WTC11 (cell line): ENCODE results near the gene SEC16B. TPM values are rescaled to one million over a fixed set of nuclear protein-coding genes. Genes with fewer than 3 reads are reported as not detected.

ENCODE experiments used
- ATAC-seq: fragments of 200-7000 bp; cut with Tn5 transposase; 2 replicates; pipeline ENCODE4 v1.10.0; 2021; ENCODE audit warnings: mild to moderate bottlenecking, moderate library complexity
- CTCF ChIA-PET: fragments of 300-600 bp; sonication (Branson Sonifier 250); formaldehyde crosslinking; loops from one replicate; lab custom pipeline; 2021; ENCODE audit warnings: antibody characterized with exemption; lab: Charles Lee
- POLR2A ChIA-PET: fragments of 350-600 bp; sonication (Branson Sonifier 250); formaldehyde crosslinking; loops from one replicate; lab custom pipeline; 2021; ENCODE audit warnings: antibody characterized with exemption; lab: Charles Lee
- DNase-seq: peaks from one replicate; pipeline ENCODE4 v3.0.0; 2021; ENCODE audit warnings: low spot score
- H3K27ac Mint-ChIP-seq: 2 replicates; pipeline ENCODE4 v1.8.0; 2021; ENCODE audit warnings: mixed read lengths
- H3K27me3 Mint-ChIP-seq: 2 replicates; pipeline ENCODE4 v1.8.0; 2021; ENCODE audit warnings: low read depth, mild to moderate bottlenecking, moderate library complexity, mixed read lengths
- H3K36me3 Mint-ChIP-seq: 2 replicates; pipeline ENCODE4 v1.8.0; 2021; ENCODE audit warnings: mixed read lengths
- H3K4me1 Mint-ChIP-seq: 2 replicates; pipeline ENCODE4 v1.8.0; 2022; ENCODE audit warnings: mixed read lengths
- H3K4me3 Mint-ChIP-seq: 2 replicates; pipeline ENCODE4 v1.8.0; 2021; ENCODE audit warnings: mild to moderate bottlenecking, moderate library complexity, mixed read lengths
- H3K9me3 Mint-ChIP-seq: 2 replicates; pipeline ENCODE4 v1.8.0; 2021; ENCODE audit warnings: mixed read lengths
- ATF3 ChIP-seq: sonication (generic); formaldehyde crosslinking; conservative IDR thresholded peaks from 2 replicates; pipeline ENCODE4 v1.8.1; 2022; ENCODE audit warnings: mild to moderate bottlenecking, missing genetic modification reagents
- E2F4 ChIP-seq: sonication (generic); formaldehyde crosslinking; IDR thresholded peaks from 2 replicates; pipeline ENCODE4 v1.8.1; 2022; ENCODE audit warnings: low read depth, mild to moderate bottlenecking, moderate library complexity, missing genetic modification reagents, borderline replicate concordance
- E2F5 ChIP-seq: sonication (generic); formaldehyde crosslinking; IDR thresholded peaks from 2 replicates; pipeline ENCODE4 v1.8.1; 2022; ENCODE audit warnings: mild to moderate bottlenecking, moderate library complexity, missing genetic modification reagents
- EMX1 ChIP-seq: fragments of 250-450 bp; sonication (Bioruptor Pico); IDR thresholded peaks from 2 replicates; pipeline ENCODE4 v1.8.0; 2021; ENCODE audit warnings: mild to moderate bottlenecking
- FOXK1 ChIP-seq: sonication (generic); formaldehyde crosslinking; IDR thresholded peaks from 2 replicates; pipeline ENCODE4 v1.8.0; 2022; ENCODE audit warnings: mild to moderate bottlenecking, moderate library complexity, missing genetic modification reagents
- GABPB1 ChIP-seq: sonication (generic); formaldehyde crosslinking; IDR thresholded peaks from 2 replicates; pipeline ENCODE4 v1.8.1; 2023; ENCODE audit warnings: mild to moderate bottlenecking, missing genetic modification reagents
- MLX ChIP-seq: sonication (generic); formaldehyde crosslinking; IDR thresholded peaks from 2 replicates; pipeline ENCODE4 v1.8.1; 2023; ENCODE audit warnings: mild to moderate bottlenecking, missing genetic modification reagents, moderate library complexity
- NFE2L1 ChIP-seq: sonication (generic); formaldehyde crosslinking; IDR thresholded peaks from 2 replicates; pipeline ENCODE4 v1.8.1; 2023; ENCODE audit warnings: missing genetic modification reagents
- PRRX2 ChIP-seq: fragments of 250-450 bp; sonication (Bioruptor Pico); IDR thresholded peaks from 2 replicates; pipeline ENCODE4 v1.8.0; 2021; ENCODE audit warnings: mild to moderate bottlenecking
- RELA ChIP-seq: sonication (generic); formaldehyde crosslinking; IDR thresholded peaks from 2 replicates; pipeline ENCODE4 v1.8.1; 2022; ENCODE audit warnings: missing genetic modification reagents, mild to moderate bottlenecking, borderline replicate concordance
- SMAD3 ChIP-seq: sonication (generic); formaldehyde crosslinking; IDR thresholded peaks from 2 replicates; pipeline ENCODE4 v1.8.0; 2022; ENCODE audit warnings: missing genetic modification reagents, mild to moderate bottlenecking, borderline replicate concordance
- SP1 ChIP-seq: sonication (generic); formaldehyde crosslinking; conservative IDR thresholded peaks from 2 replicates; pipeline ENCODE4 v1.8.1; 2022; ENCODE audit warnings: missing genetic modification reagents
- STAT6 ChIP-seq: sonication (generic); formaldehyde crosslinking; conservative IDR thresholded peaks from 2 replicates; pipeline ENCODE4 v1.8.1; 2023; ENCODE audit warnings: mild to moderate bottlenecking, low read depth, missing genetic modification reagents, moderate library complexity
- TP53 ChIP-seq: sonication (generic); formaldehyde crosslinking; IDR thresholded peaks from 2 replicates; pipeline ENCODE4 v1.8.1; 2023; ENCODE audit warnings: mild to moderate bottlenecking, missing genetic modification reagents
- USF2 ChIP-seq: sonication (generic); formaldehyde crosslinking; IDR thresholded peaks from 2 replicates; pipeline ENCODE4 v1.8.1; 2023; ENCODE audit warnings: mild to moderate bottlenecking, missing genetic modification reagents, moderate library complexity
- ZBTB21 ChIP-seq: sonication (generic); formaldehyde crosslinking; IDR thresholded peaks from 2 replicates; pipeline ENCODE4 v1.8.1; 2023; ENCODE audit warnings: mild to moderate bottlenecking, missing genetic modification reagents, borderline replicate concordance
- ZNF263 ChIP-seq: sonication (generic); formaldehyde crosslinking; IDR thresholded peaks from 2 replicates; pipeline ENCODE4 v1.8.1; 2022; ENCODE audit warnings: low read depth, mild to moderate bottlenecking, moderate library complexity, missing genetic modification reagents
- ZNF396 ChIP-seq: fragments of 250-450 bp; sonication (Bioruptor Pico); IDR thresholded peaks from 2 replicates; pipeline ENCODE4 v1.8.0; 2021; ENCODE audit warnings: mild to moderate bottlenecking, moderate library complexity, borderline replicate concordance
- ZNF532 ChIP-seq: fragments of 250-450 bp; sonication (Bioruptor Pico); IDR thresholded peaks from 2 replicates; pipeline ENCODE4 v1.9.0; 2021; ENCODE audit warnings: mild to moderate bottlenecking, borderline replicate concordance
- total RNA-seq: library from RNA; stranded (reverse); gene quantifications from 3 replicates; pipeline ENCODE4 v1.2.3, GENCODE V29; 2021

Gene SEC16B
- total RNA-seq, 1 experiment from 2014 or later, result 0.90 TPM

- no peaks in the 10 kb centered on the region for H3K27me3 Mint-ChIP-seq
- no peak for DNase-seq
- no peaks in the 10 kb centered on the region for H3K4me1 Mint-ChIP-seq
- H3K27ac Mint-ChIP-seq, result no peak overlapping the region
- ATAC-seq, result no peak
- no peak overlapping the region for H3K4me3 Mint-ChIP-seq
- peaks cover 6% of the 10 kb centered on the region for H3K9me3 Mint-ChIP-seq
- CTCF ChIA-PET, result no interaction called here
- POLR2A ChIA-PET, result no interaction called here
- TF ChIP-seq SP1, result no peak
- TF ChIP-seq GABPB1, result no peak
- TF ChIP-seq EMX1 (CRISPR knock-in tag), result no peak
- TF ChIP-seq ZNF263 (CRISPR knock-in tag), result no peak
- TF ChIP-seq NFE2L1 (CRISPR knock-in tag), result no peak
- TF ChIP-seq TP53 (CRISPR knock-in tag), result no peak
- no peak for TF ChIP-seq STAT6
- no peak for TF ChIP-seq MLX (CRISPR knock-in tag)
- no peak for TF ChIP-seq USF2
- TF ChIP-seq PRRX2 (CRISPR knock-in tag), result no peak
- TF ChIP-seq E2F5 (CRISPR knock-in tag), result no peak
- TF ChIP-seq ZBTB21, result no peak
- no peak for TF ChIP-seq ATF3 (CRISPR knock-in tag)
- no peak for TF ChIP-seq FOXK1
- TF ChIP-seq E2F4 (CRISPR knock-in tag), result no peak
- no peak for TF ChIP-seq ZNF396 (CRISPR knock-in tag)
- no peak for TF ChIP-seq SMAD3 (CRISPR knock-in tag)
- no peak for TF ChIP-seq RELA
- no peak for TF ChIP-seq ZNF532 (CRISPR knock-in tag)
- no peaks in the 10 kb centered on the region for H3K36me3 Mint-ChIP-seq
Observed at GRCh38 chr1:177897998-177898654, 71.7 kb downstream of the SEC16B start.
